ENCODE data around the gene IL10.
"Not testable (repeated sequence)": the region's sequence is repeated elsewhere in the genome, so short reads cannot be mapped to it uniquely, and the experiment has no call there.

The IL10 gene

DNA sequence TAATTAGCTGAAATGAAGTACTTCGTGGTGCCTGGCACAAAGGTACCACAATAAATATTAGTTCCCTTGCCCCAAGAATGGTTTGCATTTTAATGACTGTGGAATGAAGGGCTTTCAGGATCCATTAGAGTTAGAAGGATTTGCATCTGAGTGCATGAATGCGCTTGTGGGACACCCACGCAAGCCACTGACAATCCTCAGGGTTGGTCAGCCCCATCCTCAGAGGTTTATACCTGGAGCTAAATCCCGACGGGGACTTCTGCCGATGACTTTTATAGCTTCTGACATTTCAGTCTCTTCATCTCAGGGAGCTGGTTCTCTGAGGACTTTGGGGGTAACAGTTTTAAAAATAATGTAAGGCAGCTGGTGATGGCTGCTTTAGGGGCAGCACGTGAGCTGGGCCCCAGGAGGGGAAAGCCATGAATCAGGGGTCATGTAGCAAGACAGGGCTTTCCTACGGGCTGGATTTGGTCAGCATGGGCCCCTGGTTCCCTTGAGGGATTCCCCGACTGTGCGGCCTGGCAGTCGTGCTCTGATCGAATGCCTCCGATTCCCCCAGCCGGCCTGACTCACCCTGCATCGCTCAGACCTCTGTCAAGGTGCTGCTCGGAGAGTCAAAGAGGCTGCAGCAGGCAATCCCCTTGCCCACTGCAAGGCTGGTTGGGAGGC, 20.8 kb upstream of the IL10 start:
- DNase-seq = no peak

- DNase-seq = no peak
These were observed 18.4 kb upstream of the IL10 start for GRCh38 chr1:206790502-206791250.

- DNase-seq = no peak
These were observed 16.3 kb upstream of the IL10 start for GRCh38 chr1:206788487-206789050.

- no peak for DNase-seq
These were observed 15.6 kb upstream of the IL10 start for GRCh38 chr1:206787891-206788290.

DNA sequence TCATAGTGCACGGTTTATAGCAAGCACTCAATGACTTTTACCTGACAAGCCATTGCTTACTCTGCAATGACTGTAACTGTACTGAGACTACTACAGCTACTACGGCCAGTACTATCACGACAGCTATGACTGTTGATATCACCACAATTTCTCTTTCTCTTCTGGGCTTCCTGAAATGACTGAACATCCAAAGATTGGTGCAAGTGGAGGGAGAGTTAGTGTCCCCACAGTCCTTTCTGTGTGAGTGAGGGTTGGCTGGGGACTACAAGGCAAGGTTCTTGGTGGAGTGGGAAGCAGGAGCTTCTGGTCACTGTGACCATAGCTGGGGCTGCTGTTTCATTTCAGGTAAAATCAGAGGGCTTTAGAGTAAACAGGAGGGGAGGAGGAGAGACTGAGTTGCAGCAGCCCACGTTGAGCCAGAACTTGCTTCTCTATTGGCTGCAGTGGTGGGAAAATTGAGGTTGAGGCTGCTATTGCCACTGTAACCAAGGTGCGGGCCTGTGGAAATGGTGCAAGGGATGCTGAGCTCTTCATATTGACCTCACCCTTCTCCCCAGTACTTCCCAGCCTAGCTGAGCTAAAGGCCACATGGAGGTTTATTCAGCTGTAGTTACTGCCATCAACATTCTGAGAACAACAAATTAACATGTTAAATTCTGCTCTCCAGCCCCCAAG, 14.1 kb upstream of the IL10 start:
- no peak for DNase-seq

DNA sequence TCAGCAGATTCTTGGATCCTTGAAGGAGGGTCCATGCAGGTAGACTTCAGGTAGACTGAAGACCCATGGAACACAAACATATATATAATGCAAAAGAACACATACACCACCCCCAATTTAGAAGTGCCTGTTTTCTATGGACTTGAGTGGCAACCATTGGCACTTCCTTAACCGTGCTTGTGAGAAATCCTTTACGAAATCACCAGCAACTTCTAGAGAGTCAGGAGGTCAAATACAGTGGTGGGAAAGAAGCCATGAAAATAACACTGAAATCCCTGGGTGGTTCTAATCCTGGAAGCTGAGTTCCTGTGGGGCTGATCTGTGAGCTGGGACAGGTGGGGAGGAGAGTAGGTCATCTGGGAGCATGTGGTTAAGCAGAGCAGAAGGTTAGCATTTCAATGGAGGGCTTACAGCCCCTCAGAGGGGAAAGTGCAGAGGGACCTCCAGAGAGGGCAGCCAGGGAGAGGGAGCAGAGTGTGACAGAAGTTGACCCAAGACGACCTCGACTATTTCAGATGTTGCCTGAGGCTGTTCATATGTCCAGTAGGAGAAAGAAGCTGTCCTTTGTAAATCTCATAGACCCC, 13.0 kb upstream of the IL10 start:
- DNase-seq = no peak

DNA sequence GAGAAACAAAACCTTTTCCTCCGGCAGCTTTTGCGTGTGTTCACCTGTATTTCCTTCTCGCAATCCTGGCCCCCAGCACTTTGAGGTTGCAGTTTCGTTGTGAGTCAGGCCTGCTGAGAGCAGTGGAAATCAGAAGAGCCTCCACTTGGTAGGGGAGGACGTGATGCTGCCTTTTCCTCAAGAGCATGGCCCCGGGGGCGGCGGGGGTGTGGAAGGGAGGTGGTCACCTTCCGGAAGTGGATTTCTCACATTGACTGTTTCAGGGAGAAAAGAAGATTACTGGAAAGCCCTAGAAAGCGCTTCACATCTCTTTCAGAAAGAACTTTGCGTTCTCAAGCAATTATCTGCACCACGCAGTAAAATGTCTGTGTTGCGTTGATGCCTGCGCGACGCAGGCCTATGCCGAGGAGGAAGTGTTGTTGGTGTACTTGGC, 12.2 kb upstream of the IL10 start:
- peak; percentile 87 for DNase-seq

GRCh38 chr1:206783506-206783905, 11.2 kb upstream of the IL10 start:
- DNase-seq = no peak

- DNase-seq = no peak
These were observed 10.2 kb upstream of the IL10 start for GRCh38 chr1:206782448-206782847.

DNA sequence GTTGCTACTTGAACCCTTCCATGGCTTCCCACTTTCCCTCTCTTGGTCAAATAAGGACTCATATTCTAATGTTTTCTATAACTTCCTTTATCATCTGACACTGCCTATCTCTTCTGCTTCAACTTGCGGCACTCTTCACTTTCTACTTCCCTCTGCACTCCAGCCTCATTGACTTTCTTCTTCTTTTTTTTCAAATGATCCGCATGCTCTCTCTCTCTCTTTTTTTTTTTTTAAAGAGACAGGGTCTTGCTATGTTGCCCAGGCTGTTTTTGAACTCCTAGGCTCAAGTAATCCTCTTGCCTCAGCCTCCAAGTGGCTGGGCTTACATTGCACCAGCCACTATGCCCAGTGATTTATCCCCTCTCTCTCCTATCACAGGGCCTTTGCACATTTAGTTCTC, 7.3 kb upstream of the IL10 start:
- no peak for DNase-seq

- not testable (repeated sequence) for DNase-seq
These were observed 6.6 kb upstream of the IL10 start for GRCh38 chr1:206778911-206779310.

DNA sequence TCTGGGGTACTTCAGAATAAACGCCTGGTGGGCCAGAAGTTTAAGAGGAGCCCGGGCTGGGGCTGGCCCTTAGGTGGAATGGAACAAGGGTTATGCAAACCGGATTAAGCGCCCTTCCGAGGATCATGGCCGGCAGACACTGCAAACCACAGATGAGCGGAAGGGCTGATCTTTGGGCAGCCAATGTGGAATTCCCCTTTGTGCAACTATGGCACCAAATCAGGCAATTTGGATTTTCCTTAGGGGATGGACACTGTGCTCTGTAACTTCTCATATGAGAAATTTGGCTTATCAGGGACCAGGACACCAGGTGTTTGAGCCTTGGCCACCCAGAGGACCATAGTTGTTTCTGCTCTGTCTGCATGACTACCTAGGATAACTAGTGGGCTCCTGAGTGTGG, 5.7 kb upstream of the IL10 start:
- DNase-seq = no peak

DNA sequence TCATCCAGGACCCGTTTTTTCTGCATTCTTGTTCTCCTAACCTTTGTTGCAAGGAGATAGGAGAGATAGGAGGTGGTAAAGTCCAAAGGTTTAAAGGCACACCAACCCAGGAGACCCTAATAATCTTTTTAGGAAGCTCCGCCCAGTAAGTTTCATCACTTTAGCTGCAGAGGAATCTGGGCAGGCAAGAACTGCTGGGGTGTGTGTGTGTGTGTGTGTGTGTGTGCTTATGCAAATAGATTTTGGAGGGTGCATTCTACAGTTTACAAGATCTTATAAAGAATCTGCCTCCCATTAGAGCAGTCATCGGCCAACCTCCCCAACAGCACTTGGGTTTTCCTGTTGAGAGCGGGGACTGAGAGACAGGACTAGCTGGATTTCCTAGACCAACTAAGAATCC, 3.9 kb upstream of the IL10 start:
- DNase-seq = no peak

- DNase-seq = no peak
These were observed 1.8 kb upstream of the IL10 start for GRCh38 chr1:206774093-206774492.

GRCh38 chr1:206771338-206771692, 979 bp downstream of the IL10 start:
- DNase-seq = no peak

DNA sequence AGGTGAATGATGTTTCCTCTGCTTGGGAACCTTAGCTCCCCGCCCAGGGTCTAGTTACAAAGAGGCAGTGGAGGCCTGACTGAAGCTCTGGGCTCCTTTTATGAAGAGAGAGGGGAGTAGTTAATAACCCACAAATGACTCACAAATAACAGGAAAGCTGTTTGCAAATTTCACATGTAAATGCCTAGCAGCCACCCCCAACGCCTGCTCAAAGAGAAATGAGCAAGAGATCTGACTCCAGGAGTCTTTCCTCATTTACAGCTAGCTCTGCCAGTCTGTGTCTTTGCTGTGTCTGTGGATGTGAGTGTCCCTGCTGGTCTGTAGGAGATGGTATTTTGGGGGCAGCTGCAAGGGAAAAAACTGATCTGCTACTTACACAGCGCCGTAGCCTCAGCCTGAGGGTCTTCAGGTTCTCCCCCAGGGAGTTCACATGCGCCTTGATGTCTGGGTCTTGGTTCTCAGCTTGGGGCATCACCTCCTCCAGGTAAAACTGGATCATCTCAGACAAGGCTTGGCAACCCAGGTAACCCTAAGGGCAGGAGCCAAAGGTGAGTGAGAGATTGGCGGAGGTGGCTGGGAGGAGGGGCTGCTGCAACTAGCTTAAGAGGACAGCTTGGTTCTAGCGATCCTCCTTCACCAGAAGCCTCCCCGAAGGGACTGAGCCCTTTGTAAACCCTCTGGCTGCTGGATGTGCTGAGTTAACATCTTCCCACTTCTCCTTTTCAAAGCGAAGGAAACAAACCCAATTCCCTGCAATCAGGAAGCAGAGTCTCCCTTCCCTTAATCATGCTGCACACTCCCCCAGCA, 1.6 kb downstream of the IL10 start, which contains the start of gene IL19:
Gene IL19 (plus strand): TSS at position 243 of the 807 bp plus-strand sequence. CDS start 65,890 bp downstream, outside the sequence.
- DNase-seq = no peak

DNA sequence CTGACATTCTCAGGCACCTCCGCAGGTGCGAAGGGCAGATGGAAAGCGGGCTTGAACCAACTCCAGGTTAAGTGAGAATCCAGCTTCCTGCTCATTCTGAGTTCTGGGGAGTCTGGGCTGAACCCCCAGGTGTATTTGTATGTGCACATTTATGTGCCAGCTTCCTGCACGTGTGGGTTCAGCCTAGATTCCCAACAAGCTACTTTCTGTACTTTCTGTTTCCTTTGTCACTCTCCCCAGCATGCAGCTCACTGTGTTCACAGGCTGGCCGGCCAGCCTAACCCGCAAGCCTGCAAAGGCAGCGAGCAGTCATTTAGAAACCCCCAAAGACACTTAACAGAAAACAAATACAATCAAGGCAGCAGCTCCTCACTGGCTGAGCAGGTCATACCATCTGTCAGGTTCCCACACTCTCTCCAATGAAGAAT, 3.0 kb downstream of the IL10 start:
- DNase-seq = peak; percentile 36

DNA sequence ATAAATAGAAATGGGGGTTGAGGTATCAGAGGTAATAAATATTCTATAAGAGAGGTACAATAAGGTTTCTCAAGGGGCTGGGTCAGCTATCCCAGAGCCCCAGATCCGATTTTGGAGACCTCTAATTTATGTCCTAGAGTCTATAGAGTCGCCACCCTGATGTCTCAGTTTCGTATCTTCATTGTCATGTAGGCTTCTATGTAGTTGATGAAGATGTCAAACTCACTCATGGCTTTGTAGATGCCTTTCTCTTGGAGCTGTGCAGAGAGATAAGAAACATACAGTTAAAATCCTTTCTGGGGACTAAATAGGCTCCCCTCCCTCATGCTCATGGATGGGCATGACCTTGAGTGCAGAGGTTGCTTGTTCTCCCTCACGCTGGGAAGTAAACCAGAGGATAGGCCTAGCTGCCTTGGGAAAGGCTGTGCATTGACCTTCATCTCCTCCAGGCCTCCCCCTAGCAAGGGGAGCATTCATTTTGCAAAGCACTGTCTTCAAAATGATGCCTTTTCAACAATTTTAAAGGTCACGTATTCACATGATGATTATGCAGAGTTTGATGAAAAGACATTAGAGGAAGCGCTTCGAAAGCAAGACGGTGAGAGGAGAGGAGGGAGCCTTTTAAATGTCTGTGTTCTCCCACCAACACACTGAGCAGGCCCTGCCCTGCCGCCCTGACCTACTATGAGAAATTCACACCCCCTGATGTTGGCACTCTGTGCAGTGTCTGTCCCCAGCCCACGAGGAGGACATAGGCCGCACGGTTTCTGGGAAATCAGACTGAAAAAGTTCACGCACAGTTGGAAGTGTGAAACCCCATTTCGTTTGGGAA, 3.6 kb downstream of the IL10 start:
- no peak for DNase-seq

- DNase-seq = peak; percentile 48
These were observed 5.9 kb downstream of the IL10 start for GRCh38 chr1:206766251-206766856.

DNA sequence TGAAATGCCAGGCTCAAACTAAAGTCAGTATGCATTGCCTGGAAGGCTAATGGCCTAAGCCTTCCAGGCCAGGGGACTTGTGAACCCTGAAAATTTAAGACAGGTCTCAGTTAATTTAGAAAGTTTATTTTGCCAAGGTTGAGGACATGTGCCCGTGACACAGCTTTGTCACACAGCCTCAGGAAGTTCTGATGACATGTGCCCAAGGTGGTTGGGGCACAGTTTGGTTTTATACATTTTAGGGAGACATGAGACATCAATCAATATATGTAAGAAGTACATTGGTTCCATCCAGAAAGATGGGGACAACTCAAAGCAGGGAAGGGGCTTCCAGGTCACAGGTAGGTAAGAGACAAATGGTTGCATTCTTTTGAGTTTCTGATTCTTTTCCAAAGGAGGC, 6.5 kb downstream of the IL10 start:
- not testable (repeated sequence) for DNase-seq
